ENCODE results near the gene PLA2G2D.

PLA2G2D gene, protein sequence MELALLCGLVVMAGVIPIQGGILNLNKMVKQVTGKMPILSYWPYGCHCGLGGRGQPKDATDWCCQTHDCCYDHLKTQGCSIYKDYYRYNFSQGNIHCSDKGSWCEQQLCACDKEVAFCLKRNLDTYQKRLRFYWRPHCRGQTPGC

DNA sequence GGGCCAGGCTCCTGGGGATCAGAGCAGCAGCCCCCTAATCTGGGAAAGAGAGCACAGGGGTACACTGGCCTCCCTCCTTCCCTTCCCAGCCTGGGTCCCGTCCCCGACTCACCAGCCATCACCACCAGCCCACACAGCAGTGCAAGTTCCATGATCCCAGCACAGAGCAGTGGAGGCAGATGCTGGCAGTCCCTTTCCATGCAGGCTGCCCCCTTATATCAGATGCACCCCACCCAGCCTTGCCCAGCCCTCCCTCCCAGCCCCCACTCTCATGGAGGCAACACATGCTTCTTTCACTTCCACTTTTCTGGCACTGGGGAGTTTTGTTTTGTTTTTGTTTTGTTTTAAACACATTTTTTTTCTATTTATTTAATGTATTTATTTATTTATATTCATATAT, at the start of gene PLA2G2D:
Gene PLA2G2D (minus strand): TSS at position 190 of the 400 bp plus-strand sequence. CDS start 38 bp downstream, at position 152.
- DNase-seq (ENCODE audit: low read depth) = no peak
- TF ChIP-seq, protein P1, sequence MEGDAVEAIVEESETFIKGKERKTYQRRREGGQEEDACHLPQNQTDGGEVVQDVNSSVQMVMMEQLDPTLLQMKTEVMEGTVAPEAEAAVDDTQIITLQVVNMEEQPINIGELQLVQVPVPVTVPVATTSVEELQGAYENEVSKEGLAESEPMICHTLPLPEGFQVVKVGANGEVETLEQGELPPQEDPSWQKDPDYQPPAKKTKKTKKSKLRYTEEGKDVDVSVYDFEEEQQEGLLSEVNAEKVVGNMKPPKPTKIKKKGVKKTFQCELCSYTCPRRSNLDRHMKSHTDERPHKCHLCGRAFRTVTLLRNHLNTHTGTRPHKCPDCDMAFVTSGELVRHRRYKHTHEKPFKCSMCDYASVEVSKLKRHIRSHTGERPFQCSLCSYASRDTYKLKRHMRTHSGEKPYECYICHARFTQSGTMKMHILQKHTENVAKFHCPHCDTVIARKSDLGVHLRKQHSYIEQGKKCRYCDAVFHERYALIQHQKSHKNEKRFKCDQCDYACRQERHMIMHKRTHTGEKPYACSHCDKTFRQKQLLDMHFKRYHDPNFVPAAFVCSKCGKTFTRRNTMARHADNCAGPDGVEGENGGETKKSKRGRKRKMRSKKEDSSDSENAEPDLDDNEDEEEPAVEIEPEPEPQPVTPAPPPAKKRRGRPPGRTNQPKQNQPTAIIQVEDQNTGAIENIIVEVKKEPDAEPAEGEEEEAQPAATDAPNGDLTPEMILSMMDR (conservative IDR thresholded peaks at IDR 0.05; ENCODE audit: control insufficient read depth, insufficient read depth, low read depth, low read length) = no peak
- no peak within 1 kb of the TSS for H3K4me3 ChIP-seq (ENCODE audit: control insufficient read depth, low read depth, low read length)

DNA sequence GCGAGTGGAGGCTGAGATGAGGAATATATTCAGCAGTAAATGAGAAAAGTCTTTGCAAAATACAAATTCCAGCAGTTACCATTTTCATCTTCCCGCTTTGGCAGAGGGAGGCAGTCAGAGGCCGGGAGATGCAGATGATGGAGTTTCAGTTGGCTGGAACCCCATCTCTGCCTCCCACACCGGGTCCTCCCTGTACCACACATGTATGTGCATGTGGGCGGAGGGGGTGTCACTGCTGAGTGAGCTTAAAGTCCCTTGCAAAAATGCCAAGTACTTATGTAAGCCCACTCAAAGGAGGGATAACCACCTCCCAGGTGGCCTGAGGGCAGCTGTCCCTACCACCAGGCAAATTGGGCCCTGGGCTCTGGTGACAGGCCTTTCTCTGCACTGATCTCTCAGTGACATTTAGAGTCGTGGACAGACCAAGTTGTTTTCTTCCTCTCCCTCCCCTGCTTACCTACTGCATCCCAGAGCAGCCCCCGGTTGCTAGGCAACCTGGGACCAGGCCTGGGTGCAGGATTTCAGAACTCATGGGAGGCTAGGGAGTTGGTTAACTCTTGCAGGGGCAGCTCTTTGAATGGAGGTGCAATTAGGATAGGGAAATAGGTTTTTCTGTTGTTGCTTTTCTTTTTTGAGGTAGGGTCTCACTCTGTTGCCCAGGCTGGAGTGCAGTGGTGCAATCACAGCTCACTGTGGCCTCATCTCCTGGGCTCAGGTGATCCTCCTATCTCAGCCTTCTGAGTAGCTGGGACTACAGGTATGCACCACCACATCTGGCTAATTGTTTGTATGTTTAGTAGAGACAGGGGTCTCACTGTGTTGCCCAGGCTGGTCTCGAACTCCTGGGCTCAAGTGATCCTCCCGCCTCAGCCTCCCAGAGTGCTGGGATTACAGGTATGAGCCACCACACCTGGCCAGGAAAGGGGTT, 49.5 kb upstream of the PLA2G2D start:
- TF ChIP-seq, protein P1 (conservative IDR thresholded peaks at IDR 0.05; ENCODE audit: control insufficient read depth, insufficient read depth, low read depth, low read length) = no peak
- no peak overlapping the region for H3K4me3 ChIP-seq (ENCODE audit: control insufficient read depth, low read depth, low read length)
- no peak for DNase-seq (ENCODE audit: low read depth)

DNA sequence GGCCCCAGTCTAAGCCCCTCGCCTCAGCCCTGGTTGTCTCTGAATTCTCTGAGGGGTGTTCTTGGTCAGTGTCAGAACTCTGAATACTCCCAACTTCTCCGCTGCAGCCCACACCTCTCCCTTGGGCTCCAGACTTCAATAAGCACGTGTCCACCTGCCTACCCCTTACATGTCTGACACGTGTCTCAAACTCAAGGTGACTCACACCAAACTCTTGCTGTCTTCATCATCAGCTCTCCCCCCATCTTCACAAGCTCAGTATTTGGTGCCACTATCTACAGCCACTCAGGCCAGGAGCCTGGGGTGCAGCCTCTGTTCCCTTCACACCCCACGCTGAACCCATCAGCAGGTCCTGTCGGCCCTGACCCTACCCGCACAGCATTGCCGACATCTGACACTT, 47.8 kb upstream of the PLA2G2D start:
- no peak overlapping the region for H3K4me3 ChIP-seq (ENCODE audit: control insufficient read depth, low read depth, low read length)
- DNase-seq (ENCODE audit: low read depth) = no peak
- TF ChIP-seq, protein P1 (conservative IDR thresholded peaks at IDR 0.05; ENCODE audit: control insufficient read depth, insufficient read depth, low read depth, low read length) = no peak

DNA sequence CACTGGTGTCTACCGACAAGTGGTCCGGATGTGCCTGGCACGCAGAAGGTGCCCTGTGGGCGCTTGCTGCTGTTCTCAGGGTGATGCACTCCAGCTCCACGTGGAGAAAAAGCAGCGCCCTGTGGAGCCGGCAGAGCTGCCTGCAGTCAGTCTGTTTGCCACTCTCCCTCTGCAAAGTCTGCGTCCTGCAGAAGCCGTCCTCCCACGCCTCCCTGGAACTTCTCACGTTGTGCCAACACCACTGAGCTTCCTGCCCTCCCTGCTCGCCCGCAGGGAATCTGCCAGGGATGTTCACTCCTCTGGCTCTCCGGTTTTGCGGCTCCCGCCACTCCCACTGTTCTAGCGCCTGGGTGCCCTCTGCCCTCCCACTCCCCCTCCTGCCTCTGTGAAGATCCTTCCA, 46.7 kb upstream of the PLA2G2D start:
- no peak for DNase-seq (ENCODE audit: low read depth)
- TF ChIP-seq, protein P1 (conservative IDR thresholded peaks at IDR 0.05; ENCODE audit: control insufficient read depth, insufficient read depth, low read depth, low read length) = no peak
- no peak overlapping the region for H3K4me3 ChIP-seq (ENCODE audit: control insufficient read depth, low read depth, low read length)

DNA sequence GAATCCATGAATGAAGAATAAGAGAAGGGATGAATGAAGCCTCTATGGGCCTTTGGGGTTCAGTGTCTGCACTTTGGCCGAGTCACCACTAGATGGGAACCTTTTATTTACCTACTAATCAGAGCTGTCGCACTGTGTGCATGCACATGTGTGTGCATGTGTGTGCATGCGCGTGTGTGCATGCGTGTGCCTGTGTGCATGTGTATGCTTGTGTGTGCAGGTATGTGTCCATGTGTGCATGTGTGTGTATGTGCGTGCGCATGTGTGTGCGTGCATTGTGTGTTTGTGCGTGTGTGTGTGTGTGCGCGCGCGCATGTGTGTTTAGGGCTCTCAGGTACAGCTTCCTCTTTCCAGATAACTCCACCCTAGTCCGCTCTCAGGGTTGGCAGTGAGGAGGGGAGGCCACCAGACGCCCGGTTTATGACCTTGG, 46.2 kb upstream of the PLA2G2D start:
- DNase-seq (ENCODE audit: low read depth) = peak; percentile 22
- TF ChIP-seq, protein P1 (conservative IDR thresholded peaks at IDR 0.05; ENCODE audit: control insufficient read depth, insufficient read depth, low read depth, low read length) = peak; percentile 39

DNA sequence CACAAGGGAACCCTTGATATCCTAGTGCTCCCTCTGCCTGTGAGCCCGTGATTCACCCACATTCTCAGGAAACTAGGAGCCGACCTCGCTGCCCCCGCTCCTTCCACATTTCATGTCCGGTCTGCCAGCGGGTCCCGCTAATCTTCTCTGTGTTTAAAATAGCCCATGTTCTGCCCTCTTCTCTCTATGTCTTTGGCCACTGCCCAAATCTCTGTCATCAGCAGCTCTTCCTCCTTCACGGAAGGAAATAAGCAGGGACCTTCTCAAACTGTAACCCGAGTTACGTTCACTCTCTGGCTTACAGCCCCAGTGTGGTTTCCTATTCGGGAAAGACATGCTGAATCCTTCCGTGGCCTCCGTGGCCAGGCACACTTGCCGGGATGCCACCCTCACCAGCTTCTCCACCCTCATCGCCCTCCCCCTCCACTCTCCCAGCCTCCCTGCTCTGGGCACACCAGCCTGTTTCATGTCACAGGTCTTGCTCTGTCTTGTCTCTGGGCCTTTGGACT, 45.4 kb upstream of the PLA2G2D start:
- TF ChIP-seq, protein P1 (conservative IDR thresholded peaks at IDR 0.05; ENCODE audit: control insufficient read depth, insufficient read depth, low read depth, low read length) = no peak
- no peak overlapping the region for H3K4me3 ChIP-seq (ENCODE audit: control insufficient read depth, low read depth, low read length)
- DNase-seq (ENCODE audit: low read depth) = no peak

More for the DNA sequence above, 46.2 kb upstream of the PLA2G2D start:
- no peak overlapping the region for H3K4me3 ChIP-seq (ENCODE audit: control insufficient read depth, low read depth, low read length)
